H9 (cell line): ENCODE data around the gene LMBR1. TPM values are rescaled to one million over a fixed set of nuclear protein-coding genes. Genes with fewer than 3 reads are reported as not detected.

ENCODE experiments used
- DNase-seq: peaks from one replicate; pipeline ENCODE4 v3.0.0-alpha.2; 2017
- H2AFZ ChIP-seq: one replicate; pipeline ENCODE4 v1.6.1; 2013; ENCODE audit warnings: mild to moderate bottlenecking, low read length, control low read depth, moderate library complexity
- H2AK5ac ChIP-seq: 2 replicates; pipeline ENCODE4 v1.6.1; 2013; ENCODE audit warnings: low read length, control low read depth, mixed read lengths; ENCODE audit not compliant: insufficient read length
- H2BK120ac ChIP-seq: one replicate; pipeline ENCODE4 v1.6.1; 2013; ENCODE audit warnings: low read depth, mild to moderate bottlenecking, low read length, control low read depth, inconsistent platforms; ENCODE audit not compliant: poor library complexity, severe bottlenecking
- H2BK12ac ChIP-seq: 2 replicates; pipeline ENCODE4 v1.6.1; 2013; ENCODE audit warnings: low read length, control low read depth, mixed read lengths, low read depth; ENCODE audit not compliant: insufficient read length
- H2BK15ac ChIP-seq: 2 replicates; pipeline ENCODE4 v1.6.1; 2013; ENCODE audit warnings: low read depth, low read length, control low read depth
- H2BK20ac ChIP-seq: one replicate; pipeline ENCODE4 v1.6.1; 2013; ENCODE audit warnings: low read depth, mild to moderate bottlenecking, low read length, control low read depth, inconsistent platforms; ENCODE audit not compliant: poor library complexity, severe bottlenecking
- H2BK5ac ChIP-seq: 2 replicates; pipeline ENCODE4 v1.6.1; 2013; ENCODE audit warnings: low read length, control low read depth, mixed read lengths; ENCODE audit not compliant: insufficient read length
- H3K14ac ChIP-seq: 2 replicates; pipeline ENCODE4 v1.6.1; 2013; ENCODE audit warnings: low read length, control low read depth; ENCODE audit not compliant: insufficient read depth
- H3K18ac ChIP-seq: 2 replicates; pipeline ENCODE4 v1.6.1; 2013; ENCODE audit warnings: low read depth, mild to moderate bottlenecking, mixed read lengths, low read length, control low read depth; ENCODE audit not compliant: insufficient read length
- H3K23ac ChIP-seq: 2 replicates; pipeline ENCODE4 v1.6.1; 2013; ENCODE audit warnings: low read length, control low read depth, mixed read lengths, low read depth; ENCODE audit not compliant: insufficient read length
- H3K23me2 ChIP-seq: 2 replicates; pipeline ENCODE4 v1.6.1; 2013; ENCODE audit warnings: low read depth, mild to moderate bottlenecking, mixed read lengths, low read length, control low read depth; ENCODE audit not compliant: insufficient read length, poor library complexity, severe bottlenecking
- H3K27ac ChIP-seq: 2 replicates; pipeline ENCODE4 v1.5.1; 2013; ENCODE audit warnings: low read length, control low read depth, mixed read lengths, low read depth; ENCODE audit not compliant: insufficient read length
- H3K27me3 ChIP-seq: 2 replicates; pipeline ENCODE4 v1.6.1; 2013; ENCODE audit warnings: low read length, control low read depth, inconsistent platforms; ENCODE audit not compliant: insufficient read depth
- H3K4ac ChIP-seq: 2 replicates; pipeline ENCODE4 v1.6.1; 2013; ENCODE audit warnings: low read depth, mild to moderate bottlenecking, control low read depth, inconsistent platforms, low read length, moderate library complexity
- H3K4me1 ChIP-seq: 2 replicates; pipeline ENCODE4 v1.6.1; 2013; ENCODE audit warnings: low read length, control low read depth, inconsistent platforms; ENCODE audit not compliant: insufficient read depth
- H3K4me2 ChIP-seq: 2 replicates; pipeline ENCODE4 v1.6.1; 2013; ENCODE audit warnings: low read length, control low read depth, mixed read lengths; ENCODE audit not compliant: insufficient read length, insufficient read depth
- H3K56ac ChIP-seq: 2 replicates; pipeline ENCODE4 v1.6.1; 2013; ENCODE audit warnings: low read depth, mild to moderate bottlenecking, mixed read lengths, low read length, control low read depth; ENCODE audit not compliant: insufficient read length
- H3K79me1 ChIP-seq: 2 replicates; pipeline ENCODE4 v1.6.1; 2013; ENCODE audit warnings: low read depth, mild to moderate bottlenecking, moderate library complexity, low read length, control low read depth, inconsistent platforms; ENCODE audit not compliant: insufficient read depth, poor library complexity, severe bottlenecking
- H3K79me2 ChIP-seq: 2 replicates; pipeline ENCODE4 v1.6.1; 2013; ENCODE audit warnings: low read length, control low read depth, inconsistent platforms; ENCODE audit not compliant: insufficient read depth
- H3K9ac ChIP-seq: 2 replicates; pipeline ENCODE4 v1.6.1; 2013; ENCODE audit warnings: low read length, control low read depth, mixed read lengths; ENCODE audit not compliant: insufficient read length; ENCODE audit errors: extremely low read depth
- H3K9me3 ChIP-seq: one replicate; pipeline ENCODE4 v1.6.1; 2013; ENCODE audit warnings: low read depth, low read length, inconsistent platforms; ENCODE audit not compliant: control insufficient read depth
- H3T11ph ChIP-seq: one replicate; pipeline ENCODE4 v1.6.1; 2013; ENCODE audit warnings: mild to moderate bottlenecking, low read length, control low read depth, inconsistent platforms
- H4K20me1 ChIP-seq: one replicate; pipeline ENCODE4 v1.6.1; 2013; ENCODE audit not compliant: control insufficient read depth, insufficient read length, insufficient read depth
- H4K5ac ChIP-seq: 2 replicates; pipeline ENCODE4 v1.6.1; 2013; ENCODE audit warnings: low read depth, mild to moderate bottlenecking, mixed read lengths, low read length, control low read depth; ENCODE audit not compliant: insufficient read length
- H4K8ac ChIP-seq: replicated peaks from 2 replicates; pipeline ENCODE4 v1.6.1; 2013; ENCODE audit warnings: low read length, control low read depth, mixed read lengths, low read depth; ENCODE audit not compliant: insufficient read length
- H4K91ac ChIP-seq: 2 replicates; pipeline ENCODE4 v1.6.1; 2013; ENCODE audit warnings: low read depth, mild to moderate bottlenecking, moderate library complexity, mixed read lengths, low read length, control low read depth; ENCODE audit not compliant: insufficient read length
- H3K27ac Mint-ChIP-seq, 3 experiments: 2 replicates in 2 of 3; 3 replicates in 1 of 3; pipeline ENCODE4 v1.8.0; 2020 to 2021; ENCODE audit warnings: mixed read lengths in 3 of 3, mild to moderate bottlenecking in 1 of 3, moderate library complexity in 1 of 3
- H3K27me3 Mint-ChIP-seq: 2 replicates; pipeline ENCODE4 v1.8.0; 2021; ENCODE audit warnings: low read depth, mild to moderate bottlenecking, moderate library complexity, mixed read lengths
- H3K36me3 Mint-ChIP-seq, 3 experiments: 2 replicates in 2 of 3; 3 replicates in 1 of 3; pipeline ENCODE4 v1.8.0; 2020 to 2021; ENCODE audit warnings: low read depth in 3 of 3, mixed read lengths in 3 of 3; ENCODE audit not compliant: insufficient read depth in 1 of 3
- H3K4me1 Mint-ChIP-seq, 2 experiments: 2 replicates each; pipeline ENCODE4 v1.8.0; 2020; ENCODE audit warnings: mixed read lengths in 2 of 2
- H3K4me3 Mint-ChIP-seq, 2 experiments: 2 replicates in 1 of 2; 3 replicates in 1 of 2; pipeline ENCODE4 v1.8.0; 2020 to 2021; ENCODE audit warnings: mild to moderate bottlenecking in 2 of 2, mixed read lengths in 2 of 2, moderate library complexity in 1 of 2
- H3K9me3 Mint-ChIP-seq, 2 experiments: 2 replicates in 1 of 2; 3 replicates in 1 of 2; pipeline ENCODE4 v1.8.0; 2020; ENCODE audit warnings: mild to moderate bottlenecking in 2 of 2, mixed read lengths in 2 of 2, moderate library complexity in 1 of 2
- WGBS: extraction: QIAGEN DNeasy Blood & Tissue Kit; methylation state at CpG from one replicate; pipeline ENCODE4 v1.1.7; 2013; ENCODE audit warnings: missing lambda C conversion rate, low lambda C conversion rate, mixed read lengths; ENCODE audit not compliant: insufficient read length; ENCODE audit errors: extremely low coverage; 5-methylcytosine and 5-hydroxymethylcytosine counted together
- total RNA-seq: library from RNA; stranded (reverse); gene quantifications from 2 replicates; pipeline ENCODE4 v1.2.1, GENCODE V29; 2021
- TF ChIP-seq, protein P1 (sequence below): fragments of 200-600 bp; sonication (generic); conservative IDR thresholded peaks from 3 replicates; pipeline ENCODE4 v1.8.0; 2021; ENCODE audit warnings: antibody characterized with exemption, mild to moderate bottlenecking

Gene LMBR1
- total RNA-seq, 1 experiment from 2014 or later = 62.3 TPM

DNA sequence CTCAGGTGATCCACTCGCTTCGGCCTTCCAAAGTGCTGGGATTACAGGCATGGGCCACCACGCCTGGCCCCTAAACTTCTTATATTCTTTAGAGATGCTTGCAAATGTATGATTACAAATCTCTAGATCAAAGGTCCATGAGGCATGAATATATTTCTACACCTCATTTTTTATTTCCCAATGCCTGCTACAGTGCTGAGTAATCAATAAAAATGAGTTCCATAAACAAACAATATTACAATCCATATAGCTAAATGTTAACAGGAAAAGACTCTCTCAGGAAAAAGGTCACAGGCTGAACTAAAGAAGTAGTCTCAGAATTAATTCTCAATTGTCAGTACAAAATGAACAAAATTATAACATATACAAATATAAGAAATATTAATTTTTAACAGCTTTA lies 90.8 kb downstream of the LMBR1 start:
- TF ChIP-seq, protein P1, sequence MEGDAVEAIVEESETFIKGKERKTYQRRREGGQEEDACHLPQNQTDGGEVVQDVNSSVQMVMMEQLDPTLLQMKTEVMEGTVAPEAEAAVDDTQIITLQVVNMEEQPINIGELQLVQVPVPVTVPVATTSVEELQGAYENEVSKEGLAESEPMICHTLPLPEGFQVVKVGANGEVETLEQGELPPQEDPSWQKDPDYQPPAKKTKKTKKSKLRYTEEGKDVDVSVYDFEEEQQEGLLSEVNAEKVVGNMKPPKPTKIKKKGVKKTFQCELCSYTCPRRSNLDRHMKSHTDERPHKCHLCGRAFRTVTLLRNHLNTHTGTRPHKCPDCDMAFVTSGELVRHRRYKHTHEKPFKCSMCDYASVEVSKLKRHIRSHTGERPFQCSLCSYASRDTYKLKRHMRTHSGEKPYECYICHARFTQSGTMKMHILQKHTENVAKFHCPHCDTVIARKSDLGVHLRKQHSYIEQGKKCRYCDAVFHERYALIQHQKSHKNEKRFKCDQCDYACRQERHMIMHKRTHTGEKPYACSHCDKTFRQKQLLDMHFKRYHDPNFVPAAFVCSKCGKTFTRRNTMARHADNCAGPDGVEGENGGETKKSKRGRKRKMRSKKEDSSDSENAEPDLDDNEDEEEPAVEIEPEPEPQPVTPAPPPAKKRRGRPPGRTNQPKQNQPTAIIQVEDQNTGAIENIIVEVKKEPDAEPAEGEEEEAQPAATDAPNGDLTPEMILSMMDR = no peak
- no peak overlapping the region for H2BK120ac ChIP-seq
- no peak overlapping the region for H2BK12ac ChIP-seq
- no peak overlapping the region for H3K27ac ChIP-seq
- peaks cover 3 to 8% (median 7%) of the 10 kb centered on the region in 3 experiments; a peak in 5 of 7 replicates for H3K36me3 Mint-ChIP-seq
- H2BK20ac ChIP-seq = no peak overlapping the region
- H2AK5ac ChIP-seq = no peak overlapping the region
- no peaks in the 10 kb centered on the region for H3K23me2 ChIP-seq
- no peaks in the 10 kb centered on the region for H3K9me3 ChIP-seq
- no peak overlapping the region for H2AFZ ChIP-seq
- H3K14ac ChIP-seq = no peak overlapping the region
- no peaks in the 10 kb centered on the region for H3K4me1 Mint-ChIP-seq
- no peak overlapping the region for H3K4ac ChIP-seq
- no peak overlapping the region for H2BK5ac ChIP-seq
- H3K79me2 ChIP-seq = no peaks in the 10 kb centered on the region
- H4K20me1 ChIP-seq = no peaks in the 10 kb centered on the region
- H3K4me2 ChIP-seq = no peak overlapping the region
- no peak overlapping the region for H3K56ac ChIP-seq
- no peak overlapping the region for H3K27ac Mint-ChIP-seq
- H3K18ac ChIP-seq = no peak overlapping the region
- H3K9ac ChIP-seq = no peak overlapping the region
- no peak for DNase-seq
- no peaks in the 10 kb centered on the region for H3K4me1 ChIP-seq
- no peaks in the 10 kb centered on the region for H3K9me3 Mint-ChIP-seq
- H4K5ac ChIP-seq = no peak overlapping the region
- no peaks in the 10 kb centered on the region for H3K79me1 ChIP-seq
- no peak overlapping the region for H2BK15ac ChIP-seq
- H3K23ac ChIP-seq = no peak overlapping the region
- peak overlapping the region in 1 of 2 experiments; percentile 5; a peak in 1 of 5 replicates for H3K4me3 Mint-ChIP-seq
- H4K91ac ChIP-seq = no peak overlapping the region
- no CpG with 5 or more reads among the region's 3 CpGs for WGBS
- no peaks in the 10 kb centered on the region for H3K27me3 Mint-ChIP-seq
- no peaks in the 10 kb centered on the region for H3K27me3 ChIP-seq
- no peak overlapping the region for H4K8ac ChIP-seq
- H3T11ph ChIP-seq = no peak overlapping the region
